ENCODE measurements around the gene SCGB1A1.

DNA sequence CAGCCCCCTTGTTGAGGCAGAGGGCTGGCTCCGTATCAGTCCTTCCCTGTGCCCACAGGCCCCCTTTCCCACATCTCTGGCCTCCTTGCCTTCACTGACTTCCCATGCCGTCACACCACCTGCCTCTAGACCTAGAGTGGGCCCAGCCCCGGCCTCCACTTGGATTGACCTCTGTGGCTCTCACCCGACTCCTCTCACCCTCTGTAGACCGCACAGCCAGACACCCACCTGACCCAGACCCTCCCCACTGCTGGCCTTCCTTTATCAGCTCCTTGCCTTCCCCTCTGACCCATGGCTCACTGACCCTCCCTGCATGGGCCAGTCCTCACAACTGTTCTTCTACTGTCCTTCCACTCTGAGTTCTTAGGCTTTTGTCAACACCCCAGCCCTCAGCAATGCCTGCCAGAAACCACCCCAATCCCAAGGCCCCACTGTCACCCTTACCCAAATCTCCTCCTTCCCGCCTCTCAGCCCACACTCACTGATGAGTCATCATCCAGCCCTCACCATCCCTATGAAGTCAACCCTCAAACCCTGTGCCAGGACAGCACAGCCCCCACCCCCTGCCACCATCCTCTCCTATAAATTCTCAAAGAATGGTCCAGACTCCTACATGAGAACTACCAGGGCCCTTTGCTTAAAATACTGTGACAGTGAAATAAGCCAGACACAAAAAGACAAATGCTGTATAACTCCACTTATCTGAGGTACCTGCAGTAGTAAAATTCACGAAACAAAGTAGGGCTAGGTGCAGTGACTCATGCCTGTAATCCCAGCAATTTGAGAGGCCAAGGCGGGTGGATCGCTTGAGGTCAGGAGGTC lies 53.4 kb downstream of the SCGB1A1 start:
- TF ChIP-seq, protein P1, sequence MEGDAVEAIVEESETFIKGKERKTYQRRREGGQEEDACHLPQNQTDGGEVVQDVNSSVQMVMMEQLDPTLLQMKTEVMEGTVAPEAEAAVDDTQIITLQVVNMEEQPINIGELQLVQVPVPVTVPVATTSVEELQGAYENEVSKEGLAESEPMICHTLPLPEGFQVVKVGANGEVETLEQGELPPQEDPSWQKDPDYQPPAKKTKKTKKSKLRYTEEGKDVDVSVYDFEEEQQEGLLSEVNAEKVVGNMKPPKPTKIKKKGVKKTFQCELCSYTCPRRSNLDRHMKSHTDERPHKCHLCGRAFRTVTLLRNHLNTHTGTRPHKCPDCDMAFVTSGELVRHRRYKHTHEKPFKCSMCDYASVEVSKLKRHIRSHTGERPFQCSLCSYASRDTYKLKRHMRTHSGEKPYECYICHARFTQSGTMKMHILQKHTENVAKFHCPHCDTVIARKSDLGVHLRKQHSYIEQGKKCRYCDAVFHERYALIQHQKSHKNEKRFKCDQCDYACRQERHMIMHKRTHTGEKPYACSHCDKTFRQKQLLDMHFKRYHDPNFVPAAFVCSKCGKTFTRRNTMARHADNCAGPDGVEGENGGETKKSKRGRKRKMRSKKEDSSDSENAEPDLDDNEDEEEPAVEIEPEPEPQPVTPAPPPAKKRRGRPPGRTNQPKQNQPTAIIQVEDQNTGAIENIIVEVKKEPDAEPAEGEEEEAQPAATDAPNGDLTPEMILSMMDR (IDR thresholded peaks at IDR 0.05; ENCODE audit: low read length): no peak
- no peak for TF ChIP-seq EZH2 (IDR thresholded peaks at IDR 0.05; ENCODE audit: borderline replicate concordance, low read length)
